Measurements from ENCODE around the gene KIAA0408.
"Not testable (repeated sequence)": the region's sequence is repeated elsewhere in the genome, so short reads cannot be mapped to it uniquely, and the experiment has no call there.

KIAA0408 gene

DNA sequence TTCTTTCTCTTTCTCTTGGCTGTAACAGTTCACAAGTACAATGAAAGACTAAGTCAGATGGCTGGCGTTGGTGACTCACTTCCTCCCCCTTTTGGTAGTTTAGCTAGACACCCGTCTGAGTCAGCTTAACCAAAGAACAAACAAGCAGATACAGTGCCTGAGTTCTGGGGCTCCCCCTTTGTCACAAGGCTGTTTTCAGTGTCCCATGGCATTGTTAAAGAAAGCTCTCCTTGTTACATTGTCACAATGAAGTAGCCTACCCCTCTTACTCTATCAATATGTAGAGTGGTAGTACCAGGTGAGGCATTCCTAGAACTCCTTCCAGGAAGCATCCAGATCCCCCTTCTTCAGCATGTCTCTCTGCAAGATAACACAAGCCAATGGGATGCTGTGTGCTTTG lies 38.6 kb downstream of the KIAA0408 start:
- DNase-seq = peak; percentile 91
- no peak overlapping the region for H3K9ac ChIP-seq (ENCODE audit: low read length)
- H3K27me3 ChIP-seq (replicated peaks; ENCODE audit: insufficient read depth, low read length) = no peaks in the 10 kb centered on the region
- no peak overlapping the region for H3K4me3 ChIP-seq (ENCODE audit: low read length)
- no peaks in the 10 kb centered on the region for H3K9me3 ChIP-seq (replicated peaks; ENCODE audit: insufficient read depth, low read length)
- H3F3A ChIP-seq (ENCODE audit: insufficient read depth, low read length) = no peaks in the 10 kb centered on the region
- H3K4me1 ChIP-seq (ENCODE audit: low read length) = peaks cover 7% of the 10 kb centered on the region
- H3K4me2 ChIP-seq (ENCODE audit: low read depth, low read length) = no peak overlapping the region
- no peaks in the 10 kb centered on the region for H3K9me2 ChIP-seq (replicated peaks; ENCODE audit: insufficient read depth, low read length)
- H3K27ac ChIP-seq (ENCODE audit: low read length) = no peak overlapping the region
- no peaks in the 10 kb centered on the region for H4K20me1 ChIP-seq (ENCODE audit: insufficient read depth, low read length)
- H3K36me3 ChIP-seq (replicated peaks; ENCODE audit: insufficient read depth, low read length) = no peaks in the 10 kb centered on the region
- no peak for TF ChIP-seq EZH2 (optimal IDR thresholded peaks at IDR 0.05; ENCODE audit: low read depth, low read length)
- TF ChIP-seq, protein P1, sequence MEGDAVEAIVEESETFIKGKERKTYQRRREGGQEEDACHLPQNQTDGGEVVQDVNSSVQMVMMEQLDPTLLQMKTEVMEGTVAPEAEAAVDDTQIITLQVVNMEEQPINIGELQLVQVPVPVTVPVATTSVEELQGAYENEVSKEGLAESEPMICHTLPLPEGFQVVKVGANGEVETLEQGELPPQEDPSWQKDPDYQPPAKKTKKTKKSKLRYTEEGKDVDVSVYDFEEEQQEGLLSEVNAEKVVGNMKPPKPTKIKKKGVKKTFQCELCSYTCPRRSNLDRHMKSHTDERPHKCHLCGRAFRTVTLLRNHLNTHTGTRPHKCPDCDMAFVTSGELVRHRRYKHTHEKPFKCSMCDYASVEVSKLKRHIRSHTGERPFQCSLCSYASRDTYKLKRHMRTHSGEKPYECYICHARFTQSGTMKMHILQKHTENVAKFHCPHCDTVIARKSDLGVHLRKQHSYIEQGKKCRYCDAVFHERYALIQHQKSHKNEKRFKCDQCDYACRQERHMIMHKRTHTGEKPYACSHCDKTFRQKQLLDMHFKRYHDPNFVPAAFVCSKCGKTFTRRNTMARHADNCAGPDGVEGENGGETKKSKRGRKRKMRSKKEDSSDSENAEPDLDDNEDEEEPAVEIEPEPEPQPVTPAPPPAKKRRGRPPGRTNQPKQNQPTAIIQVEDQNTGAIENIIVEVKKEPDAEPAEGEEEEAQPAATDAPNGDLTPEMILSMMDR (IDR thresholded peaks at IDR 0.05; ENCODE audit: low read length) = peak; percentile 76
- no peaks in the 10 kb centered on the region for H3K79me2 ChIP-seq (ENCODE audit: low read length)
- peak overlapping the region; percentile 77 for H2AFZ ChIP-seq (ENCODE audit: low read length)

DNA sequence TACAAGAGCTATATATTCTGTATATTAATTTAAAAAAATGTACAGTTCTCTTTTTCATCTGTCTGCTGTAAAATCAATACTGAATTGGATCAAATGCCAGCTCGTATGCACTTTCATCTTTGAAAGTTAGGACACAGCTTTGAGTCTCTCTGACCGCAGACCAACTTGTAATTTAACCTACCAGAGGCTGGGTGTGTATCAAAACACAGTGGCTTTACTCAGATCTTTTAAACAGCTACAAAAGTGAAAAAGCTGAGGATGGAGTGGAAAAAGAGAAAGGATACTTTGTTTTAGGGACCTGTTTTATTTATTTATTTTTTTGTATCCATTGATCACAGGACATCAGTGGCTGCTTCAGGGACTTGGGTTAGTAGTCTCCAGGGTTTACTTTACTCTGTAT lies 44.1 kb downstream of the KIAA0408 start:
- no peaks in the 10 kb centered on the region for H3K79me2 ChIP-seq (ENCODE audit: low read length)
- no peaks in the 10 kb centered on the region for H3K4me1 ChIP-seq (ENCODE audit: low read length)
- H3K4me3 ChIP-seq (ENCODE audit: low read length) = no peak overlapping the region
- H3K9ac ChIP-seq (ENCODE audit: low read length) = no peak overlapping the region
- H3F3A ChIP-seq (ENCODE audit: insufficient read depth, low read length) = no peaks in the 10 kb centered on the region
- H4K20me1 ChIP-seq (ENCODE audit: insufficient read depth, low read length) = no peaks in the 10 kb centered on the region
- H2AFZ ChIP-seq (ENCODE audit: low read length) = no peak overlapping the region
- no peak for DNase-seq
- no peaks in the 10 kb centered on the region for H3K9me3 ChIP-seq (replicated peaks; ENCODE audit: insufficient read depth, low read length)
- no peaks in the 10 kb centered on the region for H3K27me3 ChIP-seq (replicated peaks; ENCODE audit: insufficient read depth, low read length)
- H3K4me2 ChIP-seq (ENCODE audit: low read depth, low read length) = no peak overlapping the region
- no peak for TF ChIP-seq EZH2phosphoT487 (IDR thresholded peaks at IDR 0.05; ENCODE audit: low read length)
- TF ChIP-seq, protein P1 (IDR thresholded peaks at IDR 0.05; ENCODE audit: low read length) = no peak
- no peak for TF ChIP-seq EZH2 (optimal IDR thresholded peaks at IDR 0.05; ENCODE audit: low read depth, low read length)
- no peak overlapping the region for H3K27ac ChIP-seq (ENCODE audit: low read length)
- H3K36me3 ChIP-seq (replicated peaks; ENCODE audit: insufficient read depth, low read length) = no peaks in the 10 kb centered on the region
- no peaks in the 10 kb centered on the region for H3K9me2 ChIP-seq (replicated peaks; ENCODE audit: insufficient read depth, low read length)

DNA sequence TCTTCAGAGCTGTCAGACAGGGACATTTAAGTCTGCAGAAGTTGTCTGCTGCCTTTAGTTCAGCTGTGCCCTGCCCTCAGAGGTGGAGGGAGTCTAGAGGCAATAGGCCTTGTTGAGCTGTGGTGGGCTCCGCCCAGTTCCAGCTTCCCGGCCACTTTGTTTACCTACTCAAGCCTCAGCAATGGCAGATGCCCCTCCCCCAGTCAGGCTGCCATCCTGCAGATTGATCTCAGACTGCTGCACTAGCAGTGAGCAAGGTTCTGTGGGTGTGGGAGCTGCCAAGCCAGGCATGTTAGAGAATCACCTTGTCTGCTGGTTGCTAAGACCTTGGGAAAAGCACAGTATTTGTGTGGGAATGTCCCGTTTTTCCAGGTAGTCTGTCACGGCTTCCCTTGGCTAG lies 46.1 kb downstream of the KIAA0408 start:
- not testable (repeated sequence) for H3K4me2 ChIP-seq (ENCODE audit: low read depth, low read length); H3K27ac ChIP-seq (ENCODE audit: low read length); H3K4me3 ChIP-seq (ENCODE audit: low read length); H3F3A ChIP-seq (ENCODE audit: insufficient read depth, low read length); H4K20me1 ChIP-seq (ENCODE audit: insufficient read depth, low read length); H3K4me1 ChIP-seq (ENCODE audit: low read length); H3K27me3 ChIP-seq (replicated peaks; ENCODE audit: insufficient read depth, low read length); H3K9me3 ChIP-seq (replicated peaks; ENCODE audit: insufficient read depth, low read length); H2AFZ ChIP-seq (ENCODE audit: low read length); H3K79me2 ChIP-seq (ENCODE audit: low read length); H3K9me2 ChIP-seq (replicated peaks; ENCODE audit: insufficient read depth, low read length); DNase-seq; H3K9ac ChIP-seq (ENCODE audit: low read length); H3K36me3 ChIP-seq (replicated peaks; ENCODE audit: insufficient read depth, low read length)

DNA sequence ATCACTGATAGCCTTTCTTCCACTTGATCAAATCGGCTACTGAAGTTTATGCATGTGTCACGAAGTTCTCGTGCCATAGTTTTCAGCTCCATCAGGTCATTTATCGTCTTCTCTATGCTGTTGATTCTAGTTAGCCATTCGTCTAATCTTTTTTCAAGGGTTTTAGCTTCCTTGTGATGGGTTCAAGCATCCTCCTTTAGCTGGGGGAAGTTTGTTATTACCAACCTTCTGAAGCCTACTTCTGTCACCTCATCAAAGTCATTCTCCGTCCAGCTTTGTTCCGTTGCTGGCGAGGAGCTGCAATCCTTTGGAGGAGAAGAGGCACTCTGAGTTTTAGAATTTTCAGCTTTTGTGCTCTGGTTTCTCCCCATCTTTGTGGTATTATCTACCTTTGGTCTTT lies 47.2 kb downstream of the KIAA0408 start:
- not testable (repeated sequence) for H3K4me3 ChIP-seq (ENCODE audit: low read length); H3K9me3 ChIP-seq (replicated peaks; ENCODE audit: insufficient read depth, low read length); H3K9me2 ChIP-seq (replicated peaks; ENCODE audit: insufficient read depth, low read length); H3F3A ChIP-seq (ENCODE audit: insufficient read depth, low read length); H3K36me3 ChIP-seq (replicated peaks; ENCODE audit: insufficient read depth, low read length); H3K4me1 ChIP-seq (ENCODE audit: low read length); H4K20me1 ChIP-seq (ENCODE audit: insufficient read depth, low read length); DNase-seq; H3K79me2 ChIP-seq (ENCODE audit: low read length); H3K27me3 ChIP-seq (replicated peaks; ENCODE audit: insufficient read depth, low read length); H3K4me2 ChIP-seq (ENCODE audit: low read depth, low read length); H3K27ac ChIP-seq (ENCODE audit: low read length); H2AFZ ChIP-seq (ENCODE audit: low read length); H3K9ac ChIP-seq (ENCODE audit: low read length)

Measured in MM.1S (cell line).